Measurements from ENCODE around the gene ALG14.

ALG14 gene

DNA sequence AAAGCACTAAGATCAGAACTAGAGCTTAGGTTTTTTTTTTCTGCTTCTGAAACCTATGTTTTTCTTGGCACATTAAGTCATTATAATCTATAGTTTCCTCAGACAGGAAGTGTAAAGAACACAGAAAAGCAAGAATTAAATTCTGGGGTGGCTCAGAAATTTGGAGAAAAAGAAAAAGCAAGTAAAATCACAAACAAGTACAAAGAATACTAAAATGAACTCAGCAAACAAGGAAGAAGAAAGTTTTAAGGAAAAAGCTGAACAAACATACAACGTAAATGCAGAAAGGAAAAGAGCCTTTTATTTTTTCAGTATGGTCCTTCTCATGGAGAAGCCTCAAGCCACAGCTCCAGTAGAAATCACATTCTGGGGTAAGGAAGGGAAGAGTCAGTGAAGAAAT is 137.3 kb downstream of the ALG14 start:
- no peak for DNase-seq (ENCODE audit: low read depth)
- H3K4me3 ChIP-seq (replicated peaks; ENCODE audit: low read depth, low read length), result no peak overlapping the region
- TF ChIP-seq, protein P1, sequence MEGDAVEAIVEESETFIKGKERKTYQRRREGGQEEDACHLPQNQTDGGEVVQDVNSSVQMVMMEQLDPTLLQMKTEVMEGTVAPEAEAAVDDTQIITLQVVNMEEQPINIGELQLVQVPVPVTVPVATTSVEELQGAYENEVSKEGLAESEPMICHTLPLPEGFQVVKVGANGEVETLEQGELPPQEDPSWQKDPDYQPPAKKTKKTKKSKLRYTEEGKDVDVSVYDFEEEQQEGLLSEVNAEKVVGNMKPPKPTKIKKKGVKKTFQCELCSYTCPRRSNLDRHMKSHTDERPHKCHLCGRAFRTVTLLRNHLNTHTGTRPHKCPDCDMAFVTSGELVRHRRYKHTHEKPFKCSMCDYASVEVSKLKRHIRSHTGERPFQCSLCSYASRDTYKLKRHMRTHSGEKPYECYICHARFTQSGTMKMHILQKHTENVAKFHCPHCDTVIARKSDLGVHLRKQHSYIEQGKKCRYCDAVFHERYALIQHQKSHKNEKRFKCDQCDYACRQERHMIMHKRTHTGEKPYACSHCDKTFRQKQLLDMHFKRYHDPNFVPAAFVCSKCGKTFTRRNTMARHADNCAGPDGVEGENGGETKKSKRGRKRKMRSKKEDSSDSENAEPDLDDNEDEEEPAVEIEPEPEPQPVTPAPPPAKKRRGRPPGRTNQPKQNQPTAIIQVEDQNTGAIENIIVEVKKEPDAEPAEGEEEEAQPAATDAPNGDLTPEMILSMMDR (IDR thresholded peaks at IDR 0.05; ENCODE audit: low read length, missing control alignments), result no peak

DNA sequence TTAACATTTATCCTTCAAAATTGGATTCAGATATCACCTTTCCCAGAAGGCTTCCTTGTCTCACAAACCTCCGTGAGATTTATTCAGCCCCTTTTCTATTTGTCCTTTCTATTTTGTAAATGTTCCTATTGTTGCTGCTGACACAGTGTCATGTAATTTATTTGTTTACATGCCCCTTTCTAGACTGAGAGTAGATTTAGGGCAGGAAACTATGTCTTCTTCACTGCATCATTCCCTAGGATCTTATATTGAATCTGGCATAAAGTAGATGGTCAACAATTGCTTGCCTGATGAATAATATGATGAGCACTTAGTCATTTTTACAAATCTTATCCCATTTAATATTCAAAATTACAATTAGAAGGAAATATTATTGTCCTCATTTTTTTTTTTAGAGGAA is 137.7 kb downstream of the ALG14 start:
- TF ChIP-seq, protein P1 (IDR thresholded peaks at IDR 0.05; ENCODE audit: low read length, missing control alignments), result no peak
- no peak overlapping the region for H3K4me3 ChIP-seq (replicated peaks; ENCODE audit: low read depth, low read length)
- DNase-seq (ENCODE audit: low read depth), result no peak

DNA sequence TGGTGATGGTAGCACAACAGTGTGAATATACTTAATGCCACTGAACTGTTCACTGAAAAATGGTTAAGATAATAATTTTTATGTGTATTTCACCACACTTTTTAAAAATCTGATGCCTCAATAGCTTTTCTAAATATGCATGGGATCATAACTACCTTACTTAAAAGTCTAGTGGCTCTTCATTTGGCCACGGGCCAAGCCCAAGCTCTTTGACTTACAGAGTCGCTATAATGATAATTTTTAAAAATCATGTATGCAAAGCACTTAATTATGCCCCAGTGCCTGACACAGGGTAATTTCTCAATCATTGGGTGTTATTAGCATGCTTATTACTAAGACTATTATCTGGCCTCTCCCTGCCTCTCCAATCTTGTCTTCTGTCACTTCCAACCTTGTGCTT is 138.2 kb downstream of the ALG14 start:
- TF ChIP-seq, protein P1 (IDR thresholded peaks at IDR 0.05; ENCODE audit: low read length, missing control alignments), result no peak
- DNase-seq (ENCODE audit: low read depth), result no peak
- H3K4me3 ChIP-seq (replicated peaks; ENCODE audit: low read depth, low read length), result no peak overlapping the region

DNA sequence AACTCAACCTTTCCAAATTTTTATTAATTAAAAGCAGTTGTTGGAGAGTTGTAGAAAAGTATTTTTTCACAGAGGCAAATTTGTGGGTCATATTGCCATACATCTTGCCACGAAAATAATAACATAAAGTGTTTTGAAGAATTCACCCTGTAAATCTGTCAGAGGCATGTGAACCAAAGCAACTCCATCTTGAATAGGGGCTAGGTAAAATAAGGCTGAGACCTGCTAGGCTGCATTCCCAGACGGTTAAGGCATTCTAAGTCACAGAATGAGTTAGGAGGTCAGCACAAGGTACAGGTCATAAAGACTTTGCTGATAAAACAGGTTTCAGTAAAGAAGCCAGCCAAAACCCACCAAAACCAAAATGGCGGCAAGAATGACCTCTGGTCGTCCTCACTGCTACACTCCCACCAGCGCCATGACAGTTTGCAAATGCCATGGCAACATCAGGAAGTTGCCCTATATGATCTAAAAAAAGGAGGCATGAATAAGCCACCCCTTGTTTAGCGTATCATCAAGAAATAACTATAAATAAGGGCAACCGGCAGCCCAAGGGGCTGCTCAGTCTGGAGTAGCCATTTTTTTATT is 141.4 kb downstream of the ALG14 start:
- no peak for DNase-seq (ENCODE audit: low read depth)
- TF ChIP-seq, protein P1 (IDR thresholded peaks at IDR 0.05; ENCODE audit: low read length, missing control alignments), result no peak
- no peak overlapping the region for H3K4me3 ChIP-seq (replicated peaks; ENCODE audit: low read depth, low read length)

DNA sequence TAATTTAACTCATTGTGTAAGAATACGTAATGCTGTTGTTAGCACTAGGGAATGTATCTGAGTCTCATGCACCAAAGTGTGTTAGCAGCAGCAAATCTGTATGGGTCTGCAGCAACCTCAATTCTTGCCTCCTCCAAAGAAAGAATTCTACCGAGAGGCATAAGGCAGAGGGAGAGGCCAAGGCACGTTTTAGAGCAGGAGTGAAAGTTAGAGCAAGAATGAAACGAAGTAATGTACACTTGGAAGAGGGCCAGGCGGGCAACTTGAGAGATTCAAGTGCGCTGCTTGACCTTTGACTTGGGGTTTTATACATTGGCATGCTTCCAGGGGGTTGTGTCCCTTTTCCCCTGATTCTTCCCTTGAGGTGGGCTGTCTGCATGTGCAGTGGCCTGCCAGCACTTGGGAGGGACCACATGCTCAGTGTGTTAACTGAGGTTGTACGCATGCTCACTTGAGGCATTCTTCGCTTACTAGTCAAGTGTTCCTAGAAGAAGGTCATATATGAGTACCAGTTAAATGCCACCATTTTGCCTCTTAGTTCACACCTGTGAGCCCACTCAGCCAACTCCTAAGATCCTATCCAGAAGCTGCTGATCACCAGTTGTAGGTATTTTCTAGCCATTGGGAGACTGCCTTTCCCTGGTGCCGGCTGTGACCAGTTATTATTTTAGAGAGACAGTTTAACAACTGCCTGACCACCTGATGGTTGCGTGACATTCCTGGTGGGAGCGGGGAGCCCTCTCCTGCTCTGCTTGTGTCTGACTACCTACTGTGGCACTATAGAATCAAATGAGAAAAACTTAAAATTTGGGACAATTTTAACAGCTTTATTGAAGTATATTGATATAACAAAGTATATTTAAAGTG is 143.2 kb downstream of the ALG14 start:
- no peak overlapping the region for H3K4me3 ChIP-seq (replicated peaks; ENCODE audit: low read depth, low read length)
- TF ChIP-seq, protein P1 (IDR thresholded peaks at IDR 0.05; ENCODE audit: low read length, missing control alignments), result no peak
- DNase-seq (ENCODE audit: low read depth), result no peak

DNA sequence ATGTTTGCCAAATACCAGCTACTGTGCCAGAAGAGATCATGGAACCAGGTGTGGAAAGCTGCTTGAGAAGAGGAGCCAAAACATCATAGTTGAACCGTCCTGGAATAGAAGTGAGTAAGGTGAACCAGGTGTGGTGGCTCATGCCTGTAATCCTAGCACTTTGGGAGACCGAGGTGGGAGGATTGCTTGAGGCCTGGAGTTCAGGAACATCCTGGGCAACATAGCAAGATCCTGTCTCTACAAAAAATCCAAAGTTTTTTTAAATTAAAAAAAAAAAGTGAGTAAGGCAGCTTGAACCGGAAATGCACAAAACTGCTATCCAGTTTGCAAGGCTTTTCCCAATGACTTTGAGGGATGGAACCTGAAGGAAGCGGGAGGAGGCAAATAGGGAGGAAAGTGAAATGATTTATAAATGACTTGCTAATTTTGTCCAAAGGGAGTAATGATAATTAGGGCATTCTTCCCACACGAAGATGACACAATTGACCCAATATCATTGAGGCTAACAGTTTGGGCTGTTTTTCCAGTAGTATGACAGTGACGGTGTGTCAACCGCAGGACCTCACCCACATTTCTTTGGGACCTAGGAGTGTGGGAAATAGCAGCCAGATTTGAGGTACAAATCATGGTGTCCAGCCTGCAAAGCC is 144.3 kb downstream of the ALG14 start:
- TF ChIP-seq, protein P1 (IDR thresholded peaks at IDR 0.05; ENCODE audit: low read length, missing control alignments), result no peak
- no peak overlapping the region for H3K4me3 ChIP-seq (replicated peaks; ENCODE audit: low read depth, low read length)
- DNase-seq (ENCODE audit: low read depth), result no peak

Measured in fibroblast of pulmonary artery (primary cell).